ENCODE results near the gene HPS6. TPM values are rescaled to one million over a fixed set of nuclear protein-coding genes. Genes with fewer than 3 reads are reported as not detected.

The HPS6 gene
- total RNA-seq, 5 donors from 2014 or later (not counting 1 experiment from before 2014, with no cell fraction given), result 12.5 to 33.4 (median 26.7) TPM

- Mint-ChIP-seq H3K27ac (no peak overlapping the region), H3K4me3 (no peak overlapping the region), H3K27me3 (no peaks in the 10 kb centered on the region), H3K36me3 (peaks cover 11% of the 10 kb centered on the region), H3K9me3 (no peaks in the 10 kb centered on the region), H3K4me1 (peaks cover 11 to 14% (median 14%) of the 10 kb centered on the region in 3 donors)
- ATAC-seq (replicated peaks in 1 of 4) (no peak), DNase-seq (no peak)
- Histone ChIP-seq H3K36me3 (ENCODE audit: control insufficient read depth in 2 of 2, extremely low read depth in 1 of 2, insufficient read depth in 1 of 2, low read length in 1 of 2) (peaks cover 0 to 23% of the 10 kb centered on the region in 2 donors), H3K27me3 (replicated peaks in 1 of 2; ENCODE audit: control insufficient read depth in 2 of 2, extremely low read depth in 1 of 2, insufficient read depth in 2 of 2, low read length in 1 of 2) (no peaks in the 10 kb centered on the region), H3K4me3 (ENCODE audit: control insufficient read depth in 1 of 2, extremely low read depth in 1 of 2, low read length in 1 of 2) (no peak overlapping the region), H3K9me3 (no peaks in the 10 kb centered on the region), H3K4me1 (ENCODE audit: control insufficient read depth in 1 of 2, extremely low read depth in 1 of 2, insufficient read depth in 2 of 2, low read length in 2 of 2) (peaks cover 3 to 13% of the 10 kb centered on the region in 2 experiments), H3K27ac (ENCODE audit: low read length) (no peak overlapping the region)
- 83% methylated on average over 1 of the region's 1 CpG for WGBS (ENCODE audit: insufficient coverage)
- ChIA-PET CTCF (interaction anchor here in 1 of 2 donors (0.8 kb wide), 1 partner anchor 30 kb away, joined by 4 read pairs; no protein-coding TSS in a partner anchor), POLR2A (interaction anchor here in 1 of 2 donors (0.6 kb wide), 1 partner anchor 360 kb away, joined by 5 read pairs; no protein-coding TSS in a partner anchor)
Measured at GRCh38 chr10:102102421-102102820, 37.3 kb downstream of the HPS6 start.

DNA sequence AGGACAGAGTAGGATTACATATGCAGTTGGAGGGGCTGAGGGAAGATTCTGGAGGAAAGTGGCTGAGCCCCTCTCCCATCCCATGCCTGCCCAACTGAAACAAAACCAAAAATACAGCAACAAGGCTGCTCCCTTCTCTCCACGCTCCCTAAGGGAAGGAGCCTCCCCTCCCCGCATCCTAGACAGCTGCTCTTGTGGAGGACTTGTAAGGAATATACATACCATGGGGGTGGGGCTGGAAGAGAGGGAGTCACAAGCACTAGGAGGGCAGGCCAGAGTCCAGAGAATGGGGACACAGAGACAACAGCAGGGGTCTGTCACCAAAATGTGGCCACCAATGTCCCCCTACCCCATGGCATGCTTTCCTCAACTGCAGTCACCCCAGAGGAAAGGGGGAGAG is 41.8 kb downstream of the HPS6 start:
- WGBS (ENCODE audit: insufficient coverage), result no CpG with 5 or more reads among the region's 2 CpGs
- H3K27ac Mint-ChIP-seq, result peak overlapping the region in 1 of 2 donors; percentile 48
- H3K27me3 Mint-ChIP-seq, result no peaks in the 10 kb centered on the region
- CTCF ChIA-PET, result interaction anchor here in 1 of 2 donors (0.6 kb wide), 1 partner anchor 165 kb away, joined by 7 read pairs; no protein-coding TSS in a partner anchor
- Histone ChIP-seq H3K27me3 (replicated peaks in 1 of 2; ENCODE audit: control insufficient read depth in 2 of 2, extremely low read depth in 1 of 2, insufficient read depth in 2 of 2, low read length in 1 of 2) (no peaks in the 10 kb centered on the region), H3K4me3 (ENCODE audit: control insufficient read depth in 1 of 2, extremely low read depth in 1 of 2, low read length in 1 of 2) (no peak overlapping the region), H3K4me1 (ENCODE audit: control insufficient read depth in 1 of 2, extremely low read depth in 1 of 2, insufficient read depth in 2 of 2, low read length in 2 of 2) (peaks cover 3 to 18% of the 10 kb centered on the region in 2 experiments), H3K36me3 (ENCODE audit: control insufficient read depth in 2 of 2, extremely low read depth in 1 of 2, insufficient read depth in 1 of 2, low read length in 1 of 2) (peaks cover 23 to 63% of the 10 kb centered on the region in 2 donors), H3K9me3 (no peaks in the 10 kb centered on the region), H3K27ac (ENCODE audit: low read length) (no peak overlapping the region)
- no peak for DNase-seq
- H3K4me1 Mint-ChIP-seq, result peaks cover 16 to 21% (median 16%) of the 10 kb centered on the region in 3 donors
- ATAC-seq (replicated peaks in 1 of 4), result no peak
- H3K4me3 Mint-ChIP-seq, result no peak overlapping the region
- POLR2A ChIA-PET, result interaction anchor here in 1 of 2 donors (0.6 kb wide), 1 partner anchor 1311 kb away, joined by 7 read pairs; no protein-coding TSS in a partner anchor
- no peaks in the 10 kb centered on the region for H3K9me3 Mint-ChIP-seq
- peaks cover 34% of the 10 kb centered on the region for H3K36me3 Mint-ChIP-seq

DNA sequence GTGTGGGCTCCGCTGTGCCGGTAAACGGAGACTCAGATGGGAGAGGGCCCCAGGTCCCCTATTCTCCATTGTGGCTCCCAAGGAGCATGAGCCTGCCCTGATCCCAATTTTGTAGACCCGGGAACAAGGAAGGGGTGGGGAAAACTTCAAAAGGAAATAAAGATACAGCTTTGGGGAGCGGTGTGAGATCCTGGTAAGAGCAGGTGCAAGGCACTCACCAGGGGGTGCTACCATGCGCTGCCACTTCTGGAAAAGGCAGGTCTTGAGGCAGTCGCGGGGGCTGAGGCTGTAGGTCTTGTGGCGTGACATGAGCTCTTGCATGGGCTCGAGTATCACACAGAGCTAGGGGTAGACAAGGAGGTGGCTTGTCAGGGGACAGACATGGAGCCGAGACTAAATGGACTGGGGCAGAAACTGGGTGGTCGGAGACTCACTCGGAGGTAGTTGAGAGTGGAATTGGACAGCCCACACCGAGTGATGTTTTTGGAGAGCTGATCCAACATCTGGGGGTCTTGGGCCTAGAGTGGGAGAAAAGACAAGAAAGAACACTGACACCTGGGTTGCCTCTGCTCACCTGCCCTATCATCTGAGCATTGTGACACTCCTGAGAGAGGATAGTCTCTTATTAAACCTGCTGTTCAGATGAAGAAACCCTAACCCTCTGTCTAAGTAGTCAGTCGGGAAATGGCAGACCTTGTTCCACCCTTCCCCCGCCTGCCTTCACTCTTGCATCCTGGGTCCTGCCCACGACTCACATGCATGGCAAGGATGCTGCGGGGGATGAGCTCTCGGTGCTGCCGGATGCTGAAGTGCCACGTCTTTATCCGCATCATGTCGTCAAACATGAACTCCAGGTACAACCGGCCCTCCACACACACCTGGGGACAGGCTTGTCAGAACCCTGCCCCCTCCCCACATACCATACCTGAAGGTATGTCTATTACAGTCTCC is 44.3 kb downstream of the HPS6 start:
- POLR2A ChIA-PET, result no interaction called here

GRCh38 chr10:102111276-102111675 is 46.1 kb downstream of the HPS6 start:
- Histone ChIP-seq H3K27me3 (replicated peaks in 1 of 2; ENCODE audit: control insufficient read depth in 2 of 2, extremely low read depth in 1 of 2, insufficient read depth in 2 of 2, low read length in 1 of 2) (no peaks in the 10 kb centered on the region), H3K4me3 (ENCODE audit: control insufficient read depth in 1 of 2, extremely low read depth in 1 of 2, low read length in 1 of 2) (no peak overlapping the region), H3K4me1 (ENCODE audit: control insufficient read depth in 1 of 2, extremely low read depth in 1 of 2, insufficient read depth in 2 of 2, low read length in 2 of 2) (peaks cover 17 to 42% of the 10 kb centered on the region in 2 experiments), H3K27ac (ENCODE audit: low read length) (no peak overlapping the region), H3K36me3 (ENCODE audit: control insufficient read depth in 2 of 2, extremely low read depth in 1 of 2, insufficient read depth in 1 of 2, low read length in 1 of 2) (peaks cover 23 to 59% of the 10 kb centered on the region in 2 donors), H3K9me3 (no peaks in the 10 kb centered on the region)
- H3K27ac Mint-ChIP-seq, result peak overlapping the region in 1 of 2 donors; percentile 34
- H3K27me3 Mint-ChIP-seq, result no peaks in the 10 kb centered on the region
- H3K4me1 Mint-ChIP-seq, result peaks cover 34 to 39% (median 35%) of the 10 kb centered on the region in 3 donors
- WGBS (ENCODE audit: insufficient coverage), result 98% methylated on average over 8 of the region's 12 CpGs
- H3K4me3 Mint-ChIP-seq, result no peak overlapping the region
- peaks cover 31% of the 10 kb centered on the region for H3K36me3 Mint-ChIP-seq
- ChIA-PET CTCF (no interaction called here), POLR2A (no interaction called here)
- no peaks in the 10 kb centered on the region for H3K9me3 Mint-ChIP-seq
- ATAC-seq (replicated peaks in 1 of 4) (no peak), DNase-seq (no peak)

More for the DNA sequence above, 44.3 kb downstream of the HPS6 start:
- ATAC-seq (replicated peaks in 1 of 4) (no peak), DNase-seq (no peak)
- H3K9me3 Mint-ChIP-seq, result no peaks in the 10 kb centered on the region
- Histone ChIP-seq H3K4me1 (ENCODE audit: control insufficient read depth in 1 of 2, extremely low read depth in 1 of 2, insufficient read depth in 2 of 2, low read length in 2 of 2) (peaks cover 17 to 39% of the 10 kb centered on the region in 2 experiments), H3K4me3 (ENCODE audit: control insufficient read depth in 1 of 2, extremely low read depth in 1 of 2, low read length in 1 of 2) (no peak overlapping the region), H3K27ac (ENCODE audit: low read length) (no peak overlapping the region), H3K36me3 (ENCODE audit: control insufficient read depth in 2 of 2, extremely low read depth in 1 of 2, insufficient read depth in 1 of 2, low read length in 1 of 2) (peaks cover 23 to 67% of the 10 kb centered on the region in 2 donors), H3K27me3 (replicated peaks in 1 of 2; ENCODE audit: control insufficient read depth in 2 of 2, extremely low read depth in 1 of 2, insufficient read depth in 2 of 2, low read length in 1 of 2) (no peaks in the 10 kb centered on the region), H3K9me3 (no peaks in the 10 kb centered on the region)
- CTCF ChIA-PET, result no interaction called here
- H3K27ac Mint-ChIP-seq, result no peak overlapping the region
- peaks cover 29 to 38% (median 34%) of the 10 kb centered on the region in 3 donors for H3K4me1 Mint-ChIP-seq
- H3K27me3 Mint-ChIP-seq, result no peaks in the 10 kb centered on the region
- 98% methylated on average over 19 of the region's 24 CpGs for whole genome bisulfite sequencing (ENCODE audit: insufficient coverage)
- peaks cover 34% of the 10 kb centered on the region for H3K36me3 Mint-ChIP-seq
- no peak overlapping the region for H3K4me3 Mint-ChIP-seq

DNA sequence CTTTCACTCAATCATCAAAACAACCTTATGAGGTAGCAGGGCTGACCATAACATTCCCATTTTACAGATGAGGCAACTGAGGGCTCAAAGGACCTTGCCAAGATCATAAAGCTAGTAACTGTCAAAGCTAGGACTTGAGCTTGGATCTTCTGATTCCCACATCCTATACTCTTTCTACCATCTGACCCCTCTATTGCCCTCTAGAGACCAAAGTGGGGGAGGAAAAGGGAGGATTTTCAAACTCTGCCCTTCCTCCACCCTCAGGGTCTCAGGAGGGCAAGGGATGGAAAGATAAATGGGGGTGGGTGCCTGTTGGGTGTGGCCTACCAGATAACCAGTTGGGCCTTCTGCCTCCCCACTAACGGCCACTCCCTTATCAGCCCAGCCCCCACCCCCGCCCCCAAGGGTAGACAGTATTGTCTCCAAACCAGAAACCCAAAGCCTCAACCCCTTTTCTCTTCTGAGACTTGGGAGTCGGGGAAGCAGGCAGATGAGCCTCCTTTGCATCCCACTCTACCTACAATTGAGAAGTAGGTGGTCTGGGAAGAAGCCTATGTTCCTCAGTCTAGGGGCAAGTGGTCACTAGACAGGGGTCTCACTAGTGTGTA is 47.2 kb downstream of the HPS6 start:
- WGBS (ENCODE audit: insufficient coverage), result no CpG with 5 or more reads among the region's 3 CpGs
- H3K27me3 Mint-ChIP-seq, result no peaks in the 10 kb centered on the region
- DNase-seq, result peak in 1 of 35 experiments; percentile 22
- Histone ChIP-seq H3K36me3 (ENCODE audit: control insufficient read depth in 2 of 2, extremely low read depth in 1 of 2, insufficient read depth in 1 of 2, low read length in 1 of 2) (peaks cover 23 to 50% of the 10 kb centered on the region in 2 donors), H3K9me3 (no peaks in the 10 kb centered on the region), H3K4me1 (ENCODE audit: control insufficient read depth in 1 of 2, extremely low read depth in 1 of 2, insufficient read depth in 2 of 2, low read length in 2 of 2) (peaks cover 28 to 52% of the 10 kb centered on the region in 2 experiments), H3K27me3 (replicated peaks in 1 of 2; ENCODE audit: control insufficient read depth in 2 of 2, extremely low read depth in 1 of 2, insufficient read depth in 2 of 2, low read length in 1 of 2) (no peaks in the 10 kb centered on the region), H3K4me3 (ENCODE audit: control insufficient read depth in 1 of 2, extremely low read depth in 1 of 2, low read length in 1 of 2) (no peak overlapping the region), H3K27ac (ENCODE audit: low read length) (peak overlapping the region; percentile 21)
- POLR2A ChIA-PET, result no interaction called here
- peaks cover 30% of the 10 kb centered on the region for H3K36me3 Mint-ChIP-seq
- no peak for ATAC-seq (replicated peaks in 1 of 4)
- CTCF ChIA-PET, result interaction anchor here in 1 of 2 donors (0.6 kb wide), 1 partner anchor 273 kb away, joined by 3 read pairs; no protein-coding TSS in a partner anchor
- no peaks in the 10 kb centered on the region for H3K9me3 Mint-ChIP-seq
- peak overlapping the region in 1 of 2 donors; percentile 86 for H3K27ac Mint-ChIP-seq
- peaks cover 44 to 49% (median 45%) of the 10 kb centered on the region in 3 donors for H3K4me1 Mint-ChIP-seq
- H3K4me3 Mint-ChIP-seq, result peak overlapping the region in 2 of 3 donors; percentile 39 to 87
